GM18909 (cell line): ENCODE measurements around the gene PPIP5K1.
"Not testable (repeated sequence)": the region's sequence is repeated elsewhere in the genome, so short reads cannot be mapped to it uniquely, and the experiment has no call there.

ENCODE experiments used
- ATAC-seq: cut with Tn5 transposase; IDR thresholded peaks from one replicate; pipeline ENCODE4 v1.9.1; 2021; ENCODE audit warnings: mild to moderate bottlenecking; ENCODE audit not compliant: unreplicated experiment, poor library complexity

Gene PPIP5K1

GRCh38 chr15:43547539-43547938, 42.5 kb downstream of the PPIP5K1 start:
- ATAC-seq, result no peak

GRCh38 chr15:43545426-43545825, 44.6 kb downstream of the PPIP5K1 start:
- ATAC-seq, result no peak

- ATAC-seq, result no peak
Observed at GRCh38 chr15:43544266-43544665, 45.7 kb downstream of the PPIP5K1 start.

DNA sequence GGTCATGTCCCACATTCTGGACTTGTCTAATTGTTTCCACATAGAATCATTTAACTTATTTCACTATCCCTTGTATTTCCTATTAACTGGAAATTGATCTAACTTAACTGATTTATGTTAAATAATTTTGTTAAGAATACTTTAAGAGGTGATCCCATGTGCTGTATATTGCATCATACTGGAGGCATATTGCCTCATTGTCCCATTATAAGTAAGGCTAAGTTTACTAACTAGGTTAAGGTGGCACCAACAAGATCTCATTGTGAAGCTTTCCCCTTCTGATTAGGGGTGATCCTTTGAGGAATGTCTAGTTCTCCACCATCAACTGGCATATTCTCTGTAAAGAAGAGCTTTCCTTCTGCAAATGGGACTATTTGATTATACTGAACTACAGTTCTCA, 48.2 kb downstream of the PPIP5K1 start:
- no peak for ATAC-seq

GRCh38 chr15:43538091-43538490, 51.9 kb downstream of the PPIP5K1 start:
- ATAC-seq, result no peak

DNA sequence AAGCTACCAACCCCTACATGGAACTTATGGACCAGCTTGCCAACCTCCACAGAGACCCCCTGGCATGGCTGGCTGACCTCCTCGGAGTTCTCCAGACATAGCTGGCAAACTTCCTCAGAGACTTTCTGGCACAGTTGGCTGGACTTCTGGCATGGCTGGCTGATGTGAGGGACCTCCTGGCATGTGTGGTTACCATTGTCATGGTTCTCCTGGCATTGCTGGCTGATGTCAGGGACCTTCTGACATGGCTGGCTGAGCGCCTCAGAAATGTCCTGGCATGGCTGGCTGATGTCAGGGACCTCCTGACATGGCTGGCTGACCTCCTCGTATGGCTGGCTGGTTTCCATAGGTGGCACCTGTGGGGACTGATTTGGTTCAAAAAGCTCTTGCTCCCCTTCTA, 55.1 kb downstream of the PPIP5K1 start:
- ATAC-seq, result no peak

DNA sequence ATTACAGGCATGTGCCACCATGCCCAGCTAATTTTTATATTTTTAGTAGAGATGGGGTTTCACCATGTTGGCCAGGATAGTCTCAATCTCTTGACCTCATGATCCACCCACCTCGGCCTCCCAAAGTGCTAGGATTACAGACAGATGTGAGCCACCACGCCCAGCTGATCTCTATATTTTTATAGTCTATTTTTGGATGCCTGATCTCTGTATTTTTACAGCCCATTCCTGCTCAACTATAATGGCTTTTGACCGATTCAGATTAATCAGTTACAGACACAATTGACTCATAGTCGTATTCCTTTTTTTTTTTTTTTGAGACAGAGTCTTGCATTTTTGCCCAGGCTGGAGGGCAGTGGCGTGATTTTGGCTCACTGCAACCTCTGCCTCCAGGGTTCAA, 57.2 kb downstream of the PPIP5K1 start:
- ATAC-seq, result not testable (repeated sequence)

DNA sequence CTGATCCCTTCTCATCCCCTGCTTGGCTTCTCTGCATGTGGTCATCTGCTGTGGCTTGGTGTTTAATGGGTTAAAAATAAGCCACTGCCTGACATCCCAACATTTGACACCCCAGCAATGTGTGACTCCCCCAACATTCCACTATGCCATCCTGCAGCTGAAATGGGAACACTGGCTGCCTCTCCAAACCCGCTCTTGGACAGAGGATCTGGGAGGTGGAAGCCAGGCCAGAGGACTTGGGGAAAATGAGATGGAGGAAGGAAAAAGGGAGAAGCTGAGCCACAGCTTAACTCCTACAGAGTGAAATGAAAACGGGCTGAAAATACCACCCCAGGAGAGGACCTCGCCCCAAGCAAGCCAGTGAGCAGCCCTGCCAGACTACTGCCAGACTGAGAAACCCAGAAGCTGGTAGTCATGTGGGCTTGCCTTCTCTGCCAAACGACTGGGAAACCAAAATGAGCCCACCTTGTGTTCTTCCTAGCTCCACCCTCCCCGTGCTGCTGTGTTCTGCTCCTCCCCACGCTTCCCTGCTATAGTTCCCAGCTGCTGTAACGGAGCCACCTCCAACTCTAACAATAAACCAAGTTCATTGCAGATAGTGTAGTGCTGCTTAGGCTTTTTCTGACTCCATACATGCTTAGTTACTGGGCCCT, 58.9 kb downstream of the PPIP5K1 start:
- ATAC-seq, result no peak

- ATAC-seq, result no peak
Observed at GRCh38 chr15:43529587-43530345, 60.2 kb downstream of the PPIP5K1 start.

DNA sequence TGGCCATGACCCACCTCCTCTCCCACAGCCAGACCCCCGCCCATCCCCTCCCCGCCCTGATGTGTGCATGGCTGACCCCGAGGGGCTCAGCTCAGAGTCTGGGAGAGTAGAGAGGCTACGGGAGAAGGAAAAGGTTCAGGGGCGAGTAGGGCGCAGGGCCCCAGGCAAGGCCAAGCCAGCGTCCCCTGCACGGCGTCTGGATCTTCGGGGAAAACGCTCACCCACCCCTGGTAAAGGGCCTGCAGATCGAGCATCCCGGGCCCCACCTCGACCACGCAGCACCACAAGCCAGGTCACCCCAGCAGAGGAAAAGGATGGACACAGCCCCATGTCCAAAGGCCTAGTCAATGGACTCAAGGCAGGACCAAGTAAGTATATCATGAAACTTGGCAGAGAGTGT, 60.9 kb downstream of the PPIP5K1 start:
- no peak for ATAC-seq

GRCh38 chr15:43528542-43529007, 61.4 kb downstream of the PPIP5K1 start:
- ATAC-seq, result no peak

DNA sequence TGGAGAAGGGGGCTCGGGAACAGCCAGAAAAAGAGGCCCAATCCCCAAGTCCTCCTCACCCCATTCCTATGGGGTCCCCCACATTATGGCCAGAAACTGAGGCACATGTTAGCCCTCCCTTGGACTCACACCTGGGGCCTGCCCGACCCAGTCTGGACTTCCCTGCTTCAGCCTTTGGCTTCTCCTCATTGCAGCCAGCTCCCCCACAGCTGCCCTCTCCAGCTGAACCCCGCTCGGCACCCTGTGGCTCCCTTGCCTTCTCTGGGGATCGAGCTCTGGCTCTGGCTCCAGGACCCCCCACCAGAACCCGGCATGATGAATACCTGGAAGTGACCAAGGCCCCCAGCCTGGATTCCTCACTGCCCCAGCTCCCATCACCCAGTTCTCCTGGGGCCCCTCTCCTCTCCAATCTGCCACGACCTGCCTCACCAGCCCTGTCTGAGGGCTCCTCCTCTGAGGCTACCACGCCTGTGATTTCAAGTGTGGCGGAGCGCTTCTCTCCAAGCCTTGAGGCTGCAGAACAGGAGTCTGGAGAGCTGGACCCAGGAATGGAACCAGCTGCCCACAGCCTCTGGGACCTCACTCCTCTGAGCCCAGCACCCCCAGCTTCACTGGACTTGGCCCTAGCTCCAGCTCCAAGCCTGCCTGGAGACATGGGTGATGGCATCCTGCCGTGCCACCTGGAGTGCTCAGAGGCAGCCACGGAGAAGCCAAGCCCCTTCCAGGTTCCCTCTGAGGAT, 62.0 kb downstream of the PPIP5K1 start:
- no peak for ATAC-seq

GRCh38 chr15:43527016-43527801, 62.8 kb downstream of the PPIP5K1 start:
- ATAC-seq, result no peak

DNA sequence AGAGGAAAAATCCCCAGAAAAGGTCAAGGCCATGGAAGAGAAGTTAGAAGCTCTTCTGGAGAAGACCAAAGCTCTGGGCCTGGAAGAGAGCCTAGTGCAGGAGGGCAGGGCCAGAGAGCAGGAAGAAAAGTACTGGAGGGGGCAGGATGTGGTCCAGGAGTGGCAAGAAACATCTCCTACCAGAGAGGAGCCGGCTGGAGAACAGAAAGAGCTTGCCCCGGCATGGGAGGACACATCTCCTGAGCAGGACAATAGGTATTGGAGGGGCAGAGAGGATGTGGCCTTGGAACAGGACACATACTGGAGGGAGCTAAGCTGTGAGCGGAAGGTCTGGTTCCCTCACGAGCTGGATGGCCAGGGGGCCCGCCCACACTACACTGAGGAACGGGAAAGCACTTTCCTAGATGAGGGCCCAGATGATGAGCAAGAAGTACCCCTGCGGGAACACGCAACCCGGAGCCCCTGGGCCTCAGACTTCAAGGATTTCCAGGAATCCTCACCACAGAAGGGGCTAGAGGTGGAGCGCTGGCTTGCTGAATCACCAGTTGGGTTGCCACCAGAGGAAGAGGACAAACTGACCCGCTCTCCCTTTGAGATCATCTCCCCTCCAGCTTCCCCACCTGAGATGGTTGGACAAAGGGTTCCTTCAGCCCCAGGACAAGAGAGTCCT, 63.6 kb downstream of the PPIP5K1 start:
- no peak for ATAC-seq

- ATAC-seq, result no peak
Observed at GRCh38 chr15:43525131-43525530, 64.9 kb downstream of the PPIP5K1 start.

- ATAC-seq, result no peak
Observed at GRCh38 chr15:43524254-43524845, 65.7 kb downstream of the PPIP5K1 start.

GRCh38 chr15:43523646-43524045, 66.4 kb downstream of the PPIP5K1 start:
- no peak for ATAC-seq

DNA sequence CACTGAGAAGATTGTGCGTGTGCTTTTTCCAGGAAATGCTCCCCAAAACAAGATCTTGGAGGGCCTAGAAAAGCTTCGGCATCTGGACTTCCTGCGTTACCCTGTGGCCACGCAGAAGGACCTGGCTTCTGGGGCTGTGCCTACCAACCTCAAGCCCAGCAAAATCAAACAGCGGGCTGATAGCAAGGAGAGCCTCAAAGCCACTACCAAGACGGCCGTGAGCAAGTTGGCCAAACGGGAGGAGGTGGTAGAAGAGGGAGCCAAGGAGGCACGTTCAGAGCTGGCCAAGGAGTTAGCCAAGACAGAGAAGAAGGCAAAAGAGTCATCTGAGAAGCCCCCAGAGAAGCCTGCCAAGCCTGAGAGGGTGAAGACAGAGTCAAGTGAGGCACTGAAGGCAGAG, 67.8 kb downstream of the PPIP5K1 start:
- ATAC-seq, result no peak

DNA sequence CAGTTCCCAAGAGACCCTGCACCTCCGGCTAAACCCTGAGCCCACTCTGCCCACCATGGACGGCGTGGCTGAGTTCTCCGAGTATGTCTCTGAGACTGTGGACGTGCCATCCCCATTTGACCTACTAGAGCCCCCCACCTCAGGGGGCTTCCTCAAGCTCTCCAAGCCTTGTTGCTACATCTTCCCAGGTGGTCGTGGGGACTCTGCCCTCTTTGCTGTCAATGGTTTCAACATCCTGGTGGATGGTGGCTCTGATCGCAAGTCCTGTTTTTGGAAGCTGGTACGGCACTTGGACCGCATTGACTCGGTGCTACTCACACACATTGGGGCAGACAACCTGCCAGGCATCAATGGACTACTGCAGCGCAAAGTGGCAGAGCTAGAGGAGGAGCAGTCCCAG, 68.6 kb downstream of the PPIP5K1 start:
- ATAC-seq, result no peak

- no peak for ATAC-seq
Observed at GRCh38 chr15:43520138-43520537, 69.9 kb downstream of the PPIP5K1 start.
